Measurements from ENCODE around the gene PSMD3. TPM values are rescaled to one million over a fixed set of nuclear protein-coding genes. Genes with fewer than 3 reads are reported as not detected.

PSMD3 gene
- polyA plus RNA-seq, 2 donors, result 48.9 to 79.6 TPM

GRCh38 chr17:40034426-40035161 lies 54.0 kb downstream of the PSMD3 start:
- WGBS, 2 donors, result 74 to 81% methylated on average over 8 of the region's 8 CpGs
- Histone ChIP-seq H3K9me3 (ENCODE audit: control insufficient read depth in 2 of 2, insufficient read depth in 1 of 2, low read depth in 1 of 2, low read length in 1 of 2) (no peaks in the 10 kb centered on the region), H3K27me3 (ENCODE audit: control insufficient read depth in 1 of 2, insufficient read depth in 2 of 2, low read length in 2 of 2) (no peaks in the 10 kb centered on the region), H3K36me3 (ENCODE audit: control insufficient read depth in 2 of 2, insufficient read depth in 2 of 2, low read length in 1 of 2) (peaks cover 18 to 37% of the 10 kb centered on the region in 2 donors), H3K4me3 (ENCODE audit: low read depth in 1 of 2, low read length in 2 of 2) (no peak overlapping the region), H3K27ac (ENCODE audit: low read depth in 2 of 2, low read length in 1 of 2) (no peak overlapping the region), H3K4me1 (ENCODE audit: control insufficient read depth in 2 of 2, insufficient read depth in 2 of 2, low read length in 1 of 2) (peaks cover 2 to 3% of the 10 kb centered on the region in 2 donors)

GRCh38 chr17:40035162-40035559 lies 54.6 kb downstream of the PSMD3 start:
- no peaks in the 10 kb centered on the region for H3K9me3 ChIP-seq (ENCODE audit: control insufficient read depth in 2 of 2, insufficient read depth in 1 of 2, low read depth in 1 of 2, low read length in 1 of 2)
- H3K27ac ChIP-seq (ENCODE audit: low read depth in 2 of 2, low read length in 1 of 2), result no peak overlapping the region
- peaks cover 18 to 34% of the 10 kb centered on the region in 2 donors for H3K36me3 ChIP-seq (ENCODE audit: control insufficient read depth in 2 of 2, insufficient read depth in 2 of 2, low read length in 1 of 2)
- H3K4me3 ChIP-seq (ENCODE audit: low read depth in 1 of 2, low read length in 2 of 2), result no peak overlapping the region
- 50 to 55% methylated on average over 12 of the region's 12 CpGs for WGBS, 2 donors
- H3K27me3 ChIP-seq (ENCODE audit: control insufficient read depth in 1 of 2, insufficient read depth in 2 of 2, low read length in 2 of 2), result no peaks in the 10 kb centered on the region
- H3K4me1 ChIP-seq (ENCODE audit: control insufficient read depth in 2 of 2, insufficient read depth in 2 of 2, low read length in 1 of 2), result peaks cover 2 to 3% of the 10 kb centered on the region in 2 donors

- H3K36me3 ChIP-seq (ENCODE audit: control insufficient read depth in 2 of 2, insufficient read depth in 2 of 2, low read length in 1 of 2), result peaks cover 2 to 15% of the 10 kb centered on the region in 2 donors
- peaks cover 0 to 2% of the 10 kb centered on the region in 2 donors for H3K4me1 ChIP-seq (ENCODE audit: control insufficient read depth in 2 of 2, insufficient read depth in 2 of 2, low read length in 1 of 2)
- H3K27ac ChIP-seq (ENCODE audit: low read depth in 2 of 2, low read length in 1 of 2), result peak overlapping the region; percentile 67
- H3K4me3 ChIP-seq (ENCODE audit: low read depth in 1 of 2, low read length in 2 of 2), result no peak overlapping the region
- H3K27me3 ChIP-seq (ENCODE audit: control insufficient read depth in 1 of 2, insufficient read depth in 2 of 2, low read length in 2 of 2), result no peaks in the 10 kb centered on the region
- no peaks in the 10 kb centered on the region for H3K9me3 ChIP-seq (ENCODE audit: control insufficient read depth in 2 of 2, insufficient read depth in 1 of 2, low read depth in 1 of 2, low read length in 1 of 2)
- 32 to 34% methylated on average over 11 of the region's 11 CpGs for WGBS, 2 donors
Measured at GRCh38 chr17:40038882-40039513, 58.4 kb downstream of the PSMD3 start.

- WGBS, 2 donors, result 88 to 93% methylated on average over 2 of the region's 2 CpGs
- H3K9me3 ChIP-seq (ENCODE audit: control insufficient read depth in 2 of 2, insufficient read depth in 1 of 2, low read depth in 1 of 2, low read length in 1 of 2), result no peaks in the 10 kb centered on the region
- H3K4me1 ChIP-seq (ENCODE audit: control insufficient read depth in 2 of 2, insufficient read depth in 2 of 2, low read length in 1 of 2), result peaks cover 0 to 2% of the 10 kb centered on the region in 2 donors
Measured at GRCh38 chr17:40041196-40041595, 60.6 kb downstream of the PSMD3 start.

More at GRCh38 chr17:40041196-40041595, 60.6 kb downstream of the PSMD3 start:
- Histone ChIP-seq H3K27ac (ENCODE audit: low read depth in 2 of 2, low read length in 1 of 2) (no peak overlapping the region), H3K27me3 (ENCODE audit: control insufficient read depth in 1 of 2, insufficient read depth in 2 of 2, low read length in 2 of 2) (no peaks in the 10 kb centered on the region), H3K4me3 (ENCODE audit: low read depth in 1 of 2, low read length in 2 of 2) (no peak overlapping the region), H3K36me3 (ENCODE audit: control insufficient read depth in 2 of 2, insufficient read depth in 2 of 2, low read length in 1 of 2) (no peaks in the 10 kb centered on the region)

Other genes with a start within 250 kb of the PSMD3 start
- 10 to 100 TPM; 43.7 to 55.0 TPM for gene GRB7, start 242.9 kb upstream of the PSMD3 start, polyA plus RNA-seq
- under 1 TPM; 0.52 to 0.84 TPM for gene IKZF3, start 116.5 kb upstream of the PSMD3 start, polyA plus RNA-seq
- not detected for gene ZPBP2, start 112.6 kb upstream of the PSMD3 start, polyA plus RNA-seq
- 1 to 10 TPM; 3.1 to 7.7 TPM for gene GSDMB, start 62.2 kb upstream of the PSMD3 start, polyA plus RNA-seq
- gene ORMDL3, start 53.2 kb upstream of the PSMD3 start, polyA plus RNA-seq, result 10 to 100 TPM; 21.8 to 23.0 TPM
- not detected for gene LRRC3C, start 53.1 kb upstream of the PSMD3 start, polyA plus RNA-seq
- gene GSDMA, start 17.8 kb upstream of the PSMD3 start, polyA plus RNA-seq, result under 1 TPM; 0.59 to 0.98 TPM
- under 1 TPM; 0.26 to 0.29 TPM for gene CSF3, start 34.6 kb downstream of the PSMD3 start, polyA plus RNA-seq
- gene MED24, start 73.6 kb downstream of the PSMD3 start, polyA plus RNA-seq, result 10 to 100 TPM; 37.7 to 43.7 TPM
- gene THRA, start 82.2 kb downstream of the PSMD3 start, polyA plus RNA-seq, result 10 to 100 TPM; 10.5 to 11.0 TPM
- 10 to 100 TPM; 23.6 to 24.6 TPM for gene NR1D1, start 119.8 kb downstream of the PSMD3 start, polyA plus RNA-seq
- gene MSL1, start 141.2 kb downstream of the PSMD3 start, polyA plus RNA-seq, result 10 to 100 TPM; 42.1 to 59.5 TPM
- 10 to 100 TPM; 24.3 to 24.6 TPM for gene CASC3, start 159.7 kb downstream of the PSMD3 start, polyA plus RNA-seq
- gene RAPGEFL1, start 196.7 kb downstream of the PSMD3 start, polyA plus RNA-seq, result 100 to 1,000 TPM; 109 to 282 TPM
- gene WIPF2, start 238.5 kb downstream of the PSMD3 start, polyA plus RNA-seq, result 10 to 100 TPM in 1 of 2 donors, 1 to 10 TPM in 1; 9.1 to 15.3 TPM

All from esophagus (tissue), 2 donors.